Measurements from ENCODE around the gene ILDR2.

- TF ChIP-seq CTCF (IDR thresholded peaks at IDR 0.05; ENCODE audit: insufficient read depth, low read depth, low read length) = no peak
- TF ChIP-seq EZH2 (IDR thresholded peaks at IDR 0.05; ENCODE audit: insufficient read depth, low read length) = no peak
Measured at GRCh38 chr1:166969074-166969677, 6.2 kb downstream of the ILDR2 start.
